ENCODE measurements around the gene FNDC3B.

The FNDC3B gene

DNA sequence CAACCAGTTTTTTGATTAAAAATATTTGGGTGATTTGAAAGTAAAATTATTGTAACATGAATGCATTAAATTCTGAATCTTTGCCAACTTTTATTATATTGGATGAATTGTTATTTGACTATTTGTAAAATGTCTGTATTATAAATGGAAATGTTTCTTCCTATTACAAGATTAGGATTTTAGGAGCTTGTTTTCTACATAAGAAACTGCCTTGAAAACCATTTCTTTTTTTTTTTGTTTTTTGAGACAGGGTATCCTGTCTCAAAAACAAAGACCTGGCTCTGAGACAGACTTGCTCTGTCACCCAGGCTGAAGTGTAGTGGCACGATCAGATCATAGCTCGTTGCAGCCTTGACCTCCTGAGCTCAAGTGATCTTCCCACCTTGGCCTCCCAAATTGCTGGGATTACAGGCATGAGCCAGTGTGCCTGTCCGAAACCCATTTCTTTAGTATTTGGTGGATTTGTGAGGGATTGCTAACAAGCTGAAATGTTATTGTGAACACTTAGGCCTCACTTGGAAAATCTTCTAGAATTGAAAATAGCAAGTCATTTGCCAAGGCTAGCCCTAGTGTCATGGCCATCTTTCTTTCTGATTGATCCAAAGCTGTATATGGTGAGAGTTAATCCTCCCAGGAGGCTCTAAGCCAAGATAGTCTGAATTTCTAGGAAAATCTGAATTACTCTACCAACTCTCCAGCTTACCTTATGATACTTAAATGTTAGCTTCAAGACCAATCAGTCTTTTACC is 100.3 kb downstream of the FNDC3B start:
- no peak for DNase-seq

DNA sequence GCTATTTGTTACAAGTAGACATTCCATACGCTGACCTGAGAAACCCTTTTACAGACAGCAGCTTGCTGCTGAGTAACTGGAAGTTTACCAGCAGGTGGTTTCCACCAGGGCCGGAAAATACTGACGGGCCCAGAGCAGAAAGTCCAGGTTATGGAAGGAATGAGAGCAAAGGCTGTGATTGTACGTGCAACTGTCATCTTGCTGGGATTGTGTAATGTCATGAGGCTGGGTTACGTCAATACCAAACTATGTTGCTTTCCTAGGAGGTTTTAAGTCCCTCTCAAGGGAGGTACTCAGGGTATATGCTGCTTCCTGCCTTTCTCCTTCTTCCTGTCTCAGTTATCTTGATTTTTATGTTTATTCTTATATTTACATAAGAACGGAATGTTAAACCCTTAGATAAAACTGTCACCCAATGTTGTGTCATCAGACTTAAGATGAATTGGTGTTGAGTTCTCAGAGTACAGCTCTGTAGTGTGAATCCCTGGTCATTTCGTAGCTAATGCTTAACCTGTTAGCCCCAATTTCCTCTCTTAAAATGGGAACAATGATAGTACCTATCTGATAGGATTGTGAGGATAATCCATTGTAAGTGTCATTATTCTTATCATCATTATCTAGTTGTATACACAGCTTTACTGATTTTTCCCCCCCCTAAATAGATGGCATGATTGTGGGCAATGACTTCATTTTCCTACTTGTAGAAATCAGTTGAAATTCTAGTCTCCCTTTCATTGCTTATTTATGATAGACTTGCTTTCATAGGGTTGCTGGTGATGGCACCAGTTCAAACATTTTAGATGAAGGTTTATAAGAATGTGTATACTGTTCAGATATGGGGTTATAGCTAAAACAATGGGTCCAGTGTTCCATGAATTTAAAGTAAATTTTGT is 101.4 kb downstream of the FNDC3B start:
- DNase-seq = peak; percentile 43

DNA sequence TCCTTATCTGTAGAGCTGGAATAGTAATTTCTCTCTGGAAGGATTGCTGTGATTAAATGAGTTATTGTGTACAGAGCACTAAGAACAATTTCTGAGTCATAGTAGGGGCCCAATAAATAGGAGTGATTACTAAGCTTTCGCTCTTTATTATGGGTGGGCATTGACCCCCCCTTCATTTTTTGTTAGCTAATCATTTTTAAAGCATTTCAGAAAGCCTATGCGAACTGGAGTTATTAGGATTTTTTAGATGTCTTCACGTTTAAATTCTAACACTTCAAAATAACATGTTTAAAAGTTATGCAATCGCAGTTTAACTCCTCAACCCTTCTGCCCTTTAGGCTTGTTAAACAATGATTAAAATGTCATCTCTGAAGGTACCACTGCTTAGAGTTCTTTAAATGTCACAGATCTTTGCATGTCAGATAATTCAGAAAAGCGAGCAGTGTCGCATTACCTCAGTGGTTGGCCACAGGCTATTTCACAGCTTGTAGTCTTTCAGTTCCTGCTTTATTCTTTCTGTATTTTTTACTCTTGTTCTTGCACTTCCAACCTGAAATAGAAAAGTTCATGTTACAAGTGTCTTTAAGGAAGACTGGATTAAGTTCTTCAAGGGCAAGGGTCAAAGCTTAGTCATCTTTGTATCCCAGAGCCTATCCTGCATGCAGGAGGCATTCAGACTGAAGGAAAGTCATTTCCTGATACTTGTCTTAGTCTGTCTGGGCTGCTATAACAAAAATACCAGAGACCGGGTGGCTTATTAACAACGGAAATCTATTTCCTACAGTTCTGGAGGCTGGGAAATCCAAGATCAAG is 102.9 kb downstream of the FNDC3B start:
- no peak for DNase-seq

DNA sequence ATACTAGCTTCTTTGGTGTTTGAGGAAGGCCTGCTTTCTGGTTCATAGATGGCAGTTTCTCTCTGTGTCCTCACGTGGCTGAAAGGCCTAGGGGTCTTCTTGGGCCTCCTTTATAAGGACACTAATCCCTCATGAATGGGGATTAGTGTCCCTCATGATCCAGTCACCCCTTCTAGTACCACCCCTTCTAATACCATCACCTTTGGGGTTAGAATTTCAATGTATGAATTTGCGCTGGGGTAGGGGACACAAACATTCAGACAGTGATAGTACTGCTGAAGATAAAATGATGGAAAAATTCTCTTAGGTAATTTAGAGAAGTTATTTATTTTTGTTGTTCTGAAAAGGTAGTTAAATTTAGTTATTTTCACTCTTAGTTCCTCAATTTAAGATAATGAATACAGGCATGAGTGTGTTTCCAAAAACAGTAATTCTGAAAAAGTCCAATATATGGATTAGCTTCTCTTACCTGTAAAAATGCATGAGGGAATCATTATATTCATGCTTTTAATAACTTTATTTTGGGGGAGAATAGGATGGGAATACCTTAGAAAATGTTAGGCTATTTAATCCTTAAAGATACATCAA is 103.6 kb downstream of the FNDC3B start:
- no peak for DNase-seq

DNA sequence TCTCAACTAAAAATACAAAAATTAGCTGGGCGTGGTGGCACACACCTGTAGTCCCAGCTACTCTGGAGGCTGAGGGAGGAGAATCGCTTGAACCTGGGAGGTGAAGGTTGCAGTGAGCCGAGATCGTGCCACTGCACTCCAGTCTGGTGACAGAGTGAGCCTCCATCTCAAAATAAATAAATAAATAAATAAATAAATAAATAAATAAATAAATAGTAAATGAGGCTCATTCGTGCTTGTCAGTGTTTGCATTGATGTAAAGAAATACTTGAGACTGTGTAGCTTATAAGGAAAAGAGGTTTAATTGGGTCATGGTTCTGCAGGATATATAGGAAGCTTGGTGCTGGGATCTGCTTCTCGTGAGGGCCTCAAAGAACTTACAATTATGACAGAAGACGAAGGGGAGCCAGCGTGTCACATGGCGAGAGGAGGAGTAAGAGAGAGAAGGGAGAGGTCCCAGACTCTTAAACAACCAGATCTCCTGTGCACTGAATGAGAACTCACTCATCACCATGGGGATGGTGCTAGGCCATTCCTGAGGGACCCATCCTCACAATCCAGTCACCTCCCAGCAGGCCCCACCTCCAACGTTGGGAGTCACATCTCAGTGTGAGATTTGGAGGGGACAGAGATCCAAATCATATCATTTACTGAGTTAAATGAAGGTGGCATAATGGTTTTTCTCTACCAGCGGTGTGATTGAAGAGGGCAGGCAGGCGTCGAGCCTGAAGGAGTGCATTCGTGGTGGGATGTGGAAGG is 104.5 kb downstream of the FNDC3B start:
- DNase-seq = no peak

DNA sequence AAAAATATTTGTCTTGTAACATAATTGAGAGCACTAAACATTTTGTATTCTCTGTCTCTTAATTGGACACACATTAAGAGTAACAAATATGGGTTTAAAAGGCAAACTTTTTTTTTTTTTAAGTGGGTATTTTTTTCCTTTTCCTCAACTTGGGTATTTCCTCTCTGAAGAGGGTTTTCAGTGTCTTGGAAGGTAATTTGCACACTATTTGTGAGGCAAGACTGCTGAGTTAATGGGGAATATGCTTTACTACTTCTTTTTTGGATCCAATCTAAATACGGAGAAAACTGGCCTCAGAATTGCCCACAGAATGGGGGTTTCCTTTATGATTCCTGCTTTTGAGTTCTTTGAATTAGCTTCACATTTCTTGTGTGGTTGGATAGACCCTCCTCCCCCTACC is 105.2 kb downstream of the FNDC3B start:
- DNase-seq = no peak

DNA sequence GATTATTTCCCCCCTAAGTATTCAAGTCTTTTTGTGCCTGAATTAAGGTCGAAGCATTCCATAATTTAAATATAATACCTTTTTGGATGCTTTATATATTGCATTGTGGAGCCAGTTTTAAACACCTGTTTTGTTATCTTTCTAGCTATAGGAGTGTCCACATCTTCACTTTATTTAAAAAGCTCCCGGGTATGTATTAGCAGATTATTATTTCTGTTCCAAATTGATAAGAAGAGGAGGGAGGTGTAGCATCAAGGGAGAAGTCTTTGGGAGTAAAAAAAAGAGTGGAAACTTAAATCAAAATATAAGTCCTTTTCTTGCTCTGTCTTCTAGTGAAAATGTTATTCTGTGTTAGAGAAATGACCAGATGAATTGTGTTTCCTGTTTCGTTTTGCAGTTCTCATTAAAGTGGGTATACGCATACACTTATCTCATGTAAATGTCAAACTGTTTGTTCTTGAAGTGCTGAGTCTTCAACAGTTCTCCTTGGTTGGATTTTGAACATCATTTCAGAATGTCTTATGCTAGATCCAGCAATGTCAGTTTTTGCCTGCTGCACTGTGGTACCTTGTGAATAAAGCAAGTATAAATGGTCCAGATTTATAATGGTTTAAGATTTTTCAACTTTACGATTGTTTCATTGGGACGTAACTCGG is 105.8 kb downstream of the FNDC3B start:
- no peak for DNase-seq

DNA sequence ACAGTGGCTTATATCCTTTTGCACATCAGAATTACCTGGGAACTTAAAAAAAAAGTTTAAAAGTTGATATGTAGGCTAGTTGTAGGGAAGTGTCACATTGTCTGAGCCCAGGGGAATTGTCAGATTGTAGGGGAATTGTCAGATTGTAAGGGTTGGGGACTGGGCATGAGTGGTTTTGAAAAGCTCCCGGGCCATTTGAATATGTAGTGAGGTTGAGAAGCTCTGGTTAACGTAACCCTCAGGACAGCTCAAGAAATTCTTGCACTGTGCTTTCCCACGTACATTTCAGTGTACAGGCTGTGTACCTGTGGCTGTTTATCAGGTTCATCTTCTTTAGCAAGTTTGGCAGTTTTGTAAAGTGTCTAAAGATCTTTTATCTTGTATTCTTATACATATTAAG is 107.0 kb downstream of the FNDC3B start:
- DNase-seq = no peak

DNA sequence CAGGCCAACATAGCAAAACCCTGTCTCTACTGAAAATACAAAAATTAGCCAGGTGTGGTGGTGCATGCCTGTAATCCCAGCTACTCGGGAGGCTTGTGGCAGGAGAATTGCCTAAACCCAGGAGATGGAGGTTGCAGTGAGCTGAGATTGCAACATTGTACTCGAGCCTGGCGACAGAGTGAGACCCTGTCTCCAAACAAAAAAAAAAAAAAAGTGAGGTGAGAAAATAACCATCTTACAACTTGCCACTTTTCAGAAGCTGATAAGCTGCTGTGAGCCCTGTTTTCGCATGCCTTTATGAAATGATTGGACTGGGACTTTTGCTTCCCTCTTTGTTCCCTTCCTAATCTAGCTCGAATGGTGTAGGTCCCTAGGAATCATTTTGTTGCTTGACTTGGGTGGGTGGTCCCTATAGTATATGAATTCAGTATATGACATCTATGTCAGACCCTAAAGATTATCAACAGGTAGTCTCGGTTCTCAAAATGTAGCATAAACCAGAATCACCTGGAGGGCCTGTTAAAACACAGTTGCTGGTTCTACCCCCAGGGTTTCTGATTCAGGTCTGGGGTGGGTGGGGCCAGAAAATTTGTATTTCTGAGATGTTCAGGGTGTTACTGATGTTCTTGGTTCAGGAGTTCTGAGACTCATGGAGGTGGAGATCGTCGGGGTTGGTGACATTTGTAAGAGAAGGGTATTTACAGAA is 107.9 kb downstream of the FNDC3B start:
- DNase-seq = no peak

DNA sequence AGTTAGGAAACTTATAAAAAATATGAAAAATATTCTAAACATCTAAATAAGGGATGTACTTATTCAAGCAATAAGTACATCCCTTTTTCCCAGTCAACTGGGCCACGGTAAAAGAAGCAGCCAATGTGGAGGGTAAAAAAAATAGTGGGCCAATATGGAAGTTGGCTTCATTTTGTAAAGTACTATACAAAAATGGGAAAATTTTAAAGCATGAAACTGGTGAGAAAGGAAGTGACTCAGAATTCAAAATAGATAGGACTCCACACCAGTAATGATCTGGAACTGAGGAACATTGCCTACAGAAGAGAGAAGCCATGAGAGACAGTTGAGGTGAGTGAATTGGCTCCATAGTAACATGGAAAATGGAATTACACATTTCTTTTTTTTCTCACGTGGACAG is 108.9 kb downstream of the FNDC3B start:
- DNase-seq = no peak

DNA sequence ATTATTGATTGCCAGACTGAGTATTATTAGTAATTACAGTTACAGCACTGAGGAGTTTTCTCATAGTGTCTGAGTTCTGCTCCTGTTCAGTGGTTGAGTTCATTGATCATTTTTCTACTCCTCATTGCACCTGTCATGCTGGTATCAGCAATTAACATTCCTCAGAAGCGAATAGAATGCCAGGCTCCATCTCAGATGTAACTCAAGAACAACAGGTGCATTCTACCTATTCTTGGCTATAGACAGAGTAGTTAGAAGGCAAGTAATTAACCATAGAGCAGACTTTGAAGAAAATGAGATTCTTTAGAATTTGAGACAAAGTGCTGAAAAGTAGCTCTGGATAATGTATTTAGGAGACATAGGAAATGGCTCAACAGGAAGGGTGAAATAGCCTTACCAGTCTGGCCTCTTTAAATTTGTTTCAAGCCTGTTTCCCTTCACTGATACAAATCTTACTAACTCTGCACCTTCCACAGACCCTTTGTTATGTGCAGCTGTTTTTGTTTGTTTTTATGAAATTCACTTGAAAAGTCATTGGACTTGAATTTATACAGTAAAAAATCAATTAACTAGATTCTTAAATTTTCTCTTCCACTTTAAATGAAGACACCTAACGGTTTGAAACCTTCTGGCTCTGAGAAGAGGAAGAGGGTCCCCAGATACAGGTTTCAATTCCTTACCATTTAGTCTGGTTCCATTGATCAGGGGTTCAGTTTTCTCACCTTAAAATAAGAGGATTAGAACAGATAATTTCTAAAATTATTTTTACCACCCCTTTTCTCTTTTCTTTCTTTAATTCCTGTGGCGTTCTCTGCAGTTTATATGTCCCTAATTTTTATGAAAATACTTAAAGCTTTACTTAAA is 109.6 kb downstream of the FNDC3B start:
- DNase-seq = no peak

DNA sequence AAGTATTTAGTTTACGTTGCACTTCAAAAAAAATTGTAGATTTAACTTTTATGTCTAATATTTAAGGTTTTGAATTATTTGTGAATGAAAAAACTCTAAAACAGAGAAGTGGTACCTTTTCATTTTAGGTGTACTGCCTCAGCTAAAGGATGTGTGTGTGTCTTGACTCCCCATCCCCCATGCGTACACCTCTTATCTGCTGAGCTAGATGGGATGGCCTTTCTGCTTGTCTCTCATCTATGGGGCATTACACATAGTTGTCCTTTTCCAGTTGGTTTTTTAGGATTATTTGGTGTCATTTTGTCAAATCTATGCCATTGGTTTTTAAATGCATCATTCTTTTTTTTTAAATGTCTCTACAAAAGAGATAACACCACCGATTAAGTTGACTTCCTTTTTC is 110.9 kb downstream of the FNDC3B start:
- no peak for DNase-seq

DNA sequence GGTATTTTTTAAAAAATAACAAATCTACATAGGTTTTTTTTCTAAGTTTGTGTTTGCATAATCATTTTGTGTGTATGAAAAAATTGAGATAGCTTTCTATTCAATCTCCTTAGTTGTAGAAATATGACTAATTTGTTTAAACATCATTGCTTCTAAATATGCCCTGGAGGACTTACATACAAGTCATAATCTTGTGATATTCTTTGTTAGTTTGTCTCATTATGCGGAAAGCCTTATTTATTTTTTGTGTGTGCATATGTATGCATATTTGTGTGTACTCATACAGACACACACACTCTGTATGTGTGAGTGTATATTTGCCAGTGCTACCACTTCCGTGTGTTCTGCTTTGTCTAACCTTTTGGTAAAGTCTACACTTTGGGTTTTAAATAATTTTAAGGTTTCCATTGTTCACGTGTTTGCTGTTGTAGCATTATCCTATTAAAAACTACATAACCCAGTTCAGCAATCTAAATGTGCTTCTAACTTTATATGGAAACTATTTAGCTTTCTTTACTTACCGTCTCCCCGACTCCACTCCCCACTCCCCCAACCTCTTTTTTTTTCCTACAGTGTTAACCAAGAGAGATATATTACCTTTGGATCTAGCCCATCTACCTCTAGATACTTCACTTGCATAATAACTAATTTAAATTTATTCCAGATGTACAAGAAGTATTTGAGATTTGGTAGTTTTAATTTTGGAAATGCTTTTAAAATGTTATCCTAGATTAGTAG is 111.7 kb downstream of the FNDC3B start:
- DNase-seq = no peak

DNA sequence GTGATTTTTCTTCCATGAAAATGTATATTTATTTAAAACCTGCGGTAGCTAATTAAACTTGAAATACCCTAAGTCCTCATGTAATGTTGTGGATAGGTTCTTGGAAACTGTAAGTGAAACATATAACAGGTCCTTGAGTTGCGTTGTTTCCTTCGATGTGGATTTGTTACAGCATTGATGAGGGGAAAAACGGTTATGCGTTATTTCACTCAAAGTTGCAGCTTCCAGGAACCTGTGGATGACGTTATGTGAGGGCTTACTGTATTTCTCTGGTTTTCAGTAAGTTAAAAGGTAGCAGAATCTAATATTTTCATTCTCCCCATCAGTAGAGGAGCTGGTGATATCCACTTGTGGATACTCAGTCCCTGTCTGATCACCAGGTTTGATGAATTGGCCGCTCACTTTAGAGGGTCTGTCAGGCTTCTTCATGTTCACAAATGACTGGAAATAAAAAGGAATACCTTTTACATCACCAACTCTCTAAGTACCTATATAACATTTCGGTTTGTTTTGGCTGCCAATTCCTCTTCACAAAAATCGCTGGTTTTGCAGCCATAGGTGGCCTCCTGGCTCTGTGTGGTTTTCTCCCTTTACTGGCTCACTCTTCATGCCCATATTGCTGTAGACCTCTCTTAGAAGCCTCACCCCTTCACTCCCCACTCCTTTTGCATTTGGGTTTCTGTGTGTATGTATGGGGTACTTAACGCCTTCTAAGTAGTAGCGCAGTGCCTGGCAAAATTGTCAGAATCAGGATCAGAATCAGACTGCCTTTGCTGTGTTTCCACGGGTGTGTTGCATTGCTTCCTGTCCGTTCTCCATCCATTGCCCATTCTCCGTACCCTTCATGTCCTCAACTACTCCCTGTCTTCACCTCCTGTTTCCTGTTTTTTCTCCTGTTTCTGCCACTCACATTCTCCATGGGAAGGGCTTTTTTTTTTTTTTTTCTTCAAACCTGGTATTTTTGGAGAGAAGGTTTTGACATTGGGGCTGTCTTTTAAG is 112.6 kb downstream of the FNDC3B start:
- no peak for DNase-seq

DNA sequence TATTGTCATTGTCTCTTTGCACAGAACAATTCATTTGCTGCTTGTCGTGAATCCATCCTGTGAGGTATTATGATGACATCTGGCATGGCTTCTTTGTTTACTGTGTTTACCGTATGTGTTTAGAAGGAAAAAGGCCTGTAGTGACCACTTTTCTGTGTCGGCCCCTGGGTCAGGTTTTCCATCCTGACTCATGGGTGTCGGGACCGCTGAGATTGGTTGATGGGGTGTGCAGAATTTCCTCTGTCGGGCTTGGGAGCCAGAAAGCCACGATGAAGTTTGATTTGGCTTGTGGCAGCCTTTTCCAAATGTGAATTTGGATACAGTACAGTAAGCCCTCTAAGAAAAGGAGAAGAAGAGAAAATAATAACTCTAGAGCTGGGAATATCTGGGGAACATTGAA is 113.5 kb downstream of the FNDC3B start:
- DNase-seq = peak; percentile 76

DNA sequence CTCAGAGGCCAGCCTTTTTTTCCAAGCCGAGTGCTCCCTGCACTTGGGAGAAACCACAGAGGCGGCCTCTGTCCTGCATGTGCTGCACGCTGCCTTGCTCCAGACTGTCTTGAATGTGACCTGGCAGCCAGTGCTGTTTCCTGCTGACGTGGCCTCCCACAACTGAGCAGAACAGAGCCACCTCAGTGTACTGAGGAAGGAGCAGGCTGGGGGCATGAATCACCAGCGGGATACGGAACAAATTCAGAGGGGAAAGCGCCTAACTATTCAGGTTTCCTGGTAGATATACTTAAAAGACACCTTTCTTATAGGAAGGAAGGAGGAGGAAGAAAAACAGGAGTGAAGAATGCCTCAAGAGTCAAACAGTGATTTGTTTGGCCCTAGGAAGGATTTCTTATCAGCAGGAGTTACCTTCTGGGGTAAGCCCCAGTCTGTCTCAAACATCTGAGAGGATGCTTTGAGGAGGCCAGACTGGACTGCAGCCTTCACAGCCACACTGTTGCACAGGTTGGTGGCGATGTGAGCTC is 114.0 kb downstream of the FNDC3B start:
- DNase-seq = peak; percentile 95
